Measurements from ENCODE around the gene GGT5.

The GGT5 gene

DNA sequence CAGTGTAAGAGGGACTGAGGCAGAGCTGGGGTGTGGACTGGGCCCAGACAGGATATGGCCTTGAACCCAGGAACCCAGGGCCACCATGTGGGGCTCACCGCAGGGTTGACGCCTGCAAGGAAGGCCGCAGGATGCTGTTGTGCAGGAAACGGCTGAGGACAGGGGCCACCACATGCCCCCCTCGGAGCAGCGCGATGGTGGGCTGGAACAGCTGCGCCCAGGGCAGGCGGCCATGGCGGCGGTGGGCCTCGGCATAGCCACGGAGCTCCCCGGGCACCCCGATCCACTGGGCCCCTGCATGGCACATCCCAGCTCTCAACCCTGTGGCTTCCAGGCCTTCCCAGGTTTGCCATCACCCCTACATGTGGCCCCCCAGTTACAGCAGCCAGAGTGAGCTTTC is 12.2 kb downstream of the GGT5 start:
- H3K27ac ChIP-seq (ENCODE audit: insufficient read depth in 1 of 2, low read depth in 1 of 2, low read length in 2 of 2, poor library complexity in 1 of 2, severe bottlenecking in 2 of 2), result no peak overlapping the region
- peaks cover 0 to 16% (median 0%) of the 10 kb centered on the region in 4 experiments for H3K36me3 ChIP-seq (ENCODE audit: control insufficient read depth in 4 of 4, insufficient read depth in 4 of 4, low read length in 3 of 4)
- H3K27me3 ChIP-seq (replicated peaks in 2 of 5; ENCODE audit: control insufficient read depth in 4 of 5, insufficient read depth in 5 of 5, low read length in 4 of 5), result no peaks in the 10 kb centered on the region
- WGBS (ENCODE audit: insufficient coverage), result 95% methylated on average over 11 of the region's 15 CpGs
- ChIA-PET POLR2A (no interaction called here), CTCF (interaction anchor here (0.9 to 4.2 kb wide), 7 partner anchors 12 to 75 kb away, joined by 3 to 40 read pairs (median 6); no protein-coding TSS in a partner anchor)
- no peaks in the 10 kb centered on the region for H3K9me3 ChIP-seq (ENCODE audit: control extremely low read depth in 1 of 5, control insufficient read depth in 4 of 5, insufficient read depth in 2 of 5, low read depth in 1 of 5, low read length in 4 of 5)
- peaks cover 0 to 8% (median 1%) of the 10 kb centered on the region in 4 experiments for H3K4me1 ChIP-seq (ENCODE audit: control extremely low read depth in 1 of 4, control insufficient read depth in 4 of 4, insufficient read depth in 4 of 4, low read length in 3 of 4)
- no peak for DNase-seq
- no peak overlapping the region for H3K4me3 ChIP-seq (ENCODE audit: control insufficient read depth in 1 of 7, extremely low read depth in 1 of 7, insufficient read depth in 4 of 7, low read depth in 2 of 7, low read length in 6 of 7)

DNA sequence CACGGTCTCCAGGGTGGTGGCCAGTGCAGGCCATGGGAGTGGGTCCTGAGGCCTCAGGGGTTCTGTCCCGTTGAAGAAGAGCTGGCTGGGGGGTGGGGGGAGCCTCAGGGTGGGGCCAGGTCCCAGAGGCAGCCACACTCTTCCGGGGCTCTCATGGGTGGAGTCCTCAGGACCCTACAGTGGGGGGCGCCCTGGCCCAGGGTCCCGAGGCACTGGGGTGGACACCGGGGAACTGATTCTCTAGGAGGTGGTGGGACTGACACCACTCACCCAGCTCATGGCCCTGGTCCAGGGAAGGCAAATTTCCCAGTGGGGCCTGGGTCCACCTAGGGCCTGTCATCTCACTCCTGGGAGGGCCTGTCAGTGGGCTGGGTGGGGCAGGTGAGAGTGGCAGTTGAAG is 12.8 kb downstream of the GGT5 start:
- Histone ChIP-seq H3K36me3 (ENCODE audit: control insufficient read depth in 4 of 4, insufficient read depth in 4 of 4, low read length in 3 of 4) (peaks cover 0 to 16% (median 0%) of the 10 kb centered on the region in 4 experiments), H3K9me3 (ENCODE audit: control extremely low read depth in 1 of 5, control insufficient read depth in 4 of 5, insufficient read depth in 2 of 5, low read depth in 1 of 5, low read length in 4 of 5) (no peaks in the 10 kb centered on the region), H3K4me1 (ENCODE audit: control extremely low read depth in 1 of 4, control insufficient read depth in 4 of 4, insufficient read depth in 4 of 4, low read length in 3 of 4) (peaks cover 0 to 8% (median 1%) of the 10 kb centered on the region in 4 experiments), H3K27me3 (replicated peaks in 2 of 5; ENCODE audit: control insufficient read depth in 4 of 5, insufficient read depth in 5 of 5, low read length in 4 of 5) (no peaks in the 10 kb centered on the region), H3K4me3 (ENCODE audit: control insufficient read depth in 1 of 7, extremely low read depth in 1 of 7, insufficient read depth in 4 of 7, low read depth in 2 of 7, low read length in 6 of 7) (no peak overlapping the region), H3K27ac (ENCODE audit: insufficient read depth in 1 of 2, low read depth in 1 of 2, low read length in 2 of 2, poor library complexity in 1 of 2, severe bottlenecking in 2 of 2) (no peak overlapping the region)
- whole genome bisulfite sequencing (ENCODE audit: insufficient coverage), result 100% methylated on average over 6 of the region's 6 CpGs
- POLR2A ChIA-PET, result no interaction called here
- CTCF ChIA-PET, result interaction anchor here (0.8 to 4.2 kb wide), 11 partner anchors 11 to 203 kb away, joined by 3 to 40 read pairs (median 5); no protein-coding TSS in a partner anchor
- DNase-seq, result no peak

DNA sequence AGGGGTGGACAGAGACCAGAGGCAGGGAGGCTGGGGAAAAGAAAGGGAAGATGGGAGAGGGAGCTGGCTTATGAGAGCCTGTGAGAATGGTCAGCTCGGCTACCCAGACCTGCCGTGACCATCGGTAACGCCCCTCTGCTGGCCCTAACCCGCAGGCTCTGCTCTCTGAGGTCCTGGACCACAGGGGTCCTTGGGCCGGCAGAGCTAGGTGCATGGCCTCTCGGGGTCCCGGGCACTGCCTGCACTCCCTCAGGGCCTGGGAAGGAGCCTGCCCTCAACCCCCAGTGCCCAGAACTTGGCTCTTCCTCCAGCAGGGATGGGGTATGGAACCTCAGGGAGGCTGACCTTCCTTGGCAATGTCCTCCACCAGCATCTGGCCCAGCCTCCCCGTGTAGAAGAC is 13.2 kb downstream of the GGT5 start:
- H3K9me3 ChIP-seq (ENCODE audit: control extremely low read depth in 1 of 5, control insufficient read depth in 4 of 5, insufficient read depth in 2 of 5, low read depth in 1 of 5, low read length in 4 of 5), result no peaks in the 10 kb centered on the region
- H3K4me3 ChIP-seq (ENCODE audit: control insufficient read depth in 1 of 7, extremely low read depth in 1 of 7, insufficient read depth in 4 of 7, low read depth in 2 of 7, low read length in 6 of 7), result no peak overlapping the region
- H3K27ac ChIP-seq (ENCODE audit: insufficient read depth in 1 of 2, low read depth in 1 of 2, low read length in 2 of 2, poor library complexity in 1 of 2, severe bottlenecking in 2 of 2), result no peak overlapping the region
- peaks cover 0 to 4% (median under 1%) of the 10 kb centered on the region in 4 experiments for H3K4me1 ChIP-seq (ENCODE audit: control extremely low read depth in 1 of 4, control insufficient read depth in 4 of 4, insufficient read depth in 4 of 4, low read length in 3 of 4)
- WGBS (ENCODE audit: insufficient coverage), result 98% methylated on average over 7 of the region's 9 CpGs
- no peaks in the 10 kb centered on the region for H3K27me3 ChIP-seq (replicated peaks in 2 of 5; ENCODE audit: control insufficient read depth in 4 of 5, insufficient read depth in 5 of 5, low read length in 4 of 5)
- DNase-seq, result no peak
- peaks cover 0 to 16% (median 0%) of the 10 kb centered on the region in 4 experiments for H3K36me3 ChIP-seq (ENCODE audit: control insufficient read depth in 4 of 4, insufficient read depth in 4 of 4, low read length in 3 of 4)
- CTCF ChIA-PET, result interaction anchor here (0.8 to 4.2 kb wide), 15 partner anchors 9 to 203 kb away, joined by 3 to 40 read pairs (median 5); partner anchors contain the start of gene GGT5
- POLR2A ChIA-PET, result no interaction called here

DNA sequence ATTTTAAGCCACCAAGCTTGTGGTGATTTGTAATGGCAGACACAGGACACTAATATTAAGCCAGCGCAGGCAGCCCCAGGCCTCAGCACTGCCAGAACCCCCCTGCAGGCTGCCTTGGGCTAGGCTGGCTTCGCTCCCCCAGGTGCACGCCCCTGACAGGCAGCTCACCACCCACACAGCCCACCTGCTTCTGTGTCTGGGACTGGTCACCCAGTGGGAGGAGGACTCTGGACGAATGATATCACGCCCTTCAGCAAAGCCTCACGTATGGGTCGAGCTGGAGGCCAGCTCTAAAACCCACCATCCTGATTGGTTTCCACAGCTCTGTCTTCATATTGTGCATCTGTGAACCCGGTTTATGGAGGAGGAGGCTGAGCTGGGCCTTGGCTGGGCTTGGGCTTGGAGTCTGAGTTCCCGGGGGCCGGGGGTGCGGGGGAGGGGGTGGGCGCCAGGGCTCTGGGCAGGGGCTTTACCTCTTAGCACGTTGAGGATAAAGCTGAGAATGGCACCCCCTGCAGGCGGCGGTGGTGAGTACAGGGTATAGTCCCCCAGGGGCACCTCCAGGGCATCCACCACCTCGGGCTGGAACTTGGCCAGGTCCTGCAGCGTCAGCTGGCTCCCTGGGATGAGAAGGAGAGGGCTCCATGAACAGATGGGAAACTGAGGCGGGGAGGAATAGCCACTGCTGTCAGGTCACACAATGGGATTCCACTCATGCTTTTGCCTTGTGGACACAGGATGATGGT is 13.8 kb downstream of the GGT5 start:
- 66% methylated on average over 11 of the region's 18 CpGs for WGBS (ENCODE audit: insufficient coverage)
- peak; percentile 39 to 70 (median 53) for DNase-seq
- CTCF ChIA-PET, result interaction anchor here (0.8 to 4.2 kb wide), 15 partner anchors 9 to 193 kb away, joined by 3 to 40 read pairs (median 5); partner anchors contain the start of gene GGT5
- POLR2A ChIA-PET, result no interaction called here
- Histone ChIP-seq H3K4me1 (ENCODE audit: control extremely low read depth in 1 of 4, control insufficient read depth in 4 of 4, insufficient read depth in 4 of 4, low read length in 3 of 4) (peaks cover 0 to under 1% (median 0%) of the 10 kb centered on the region in 4 experiments), H3K27me3 (replicated peaks in 2 of 5; ENCODE audit: control insufficient read depth in 4 of 5, insufficient read depth in 5 of 5, low read length in 4 of 5) (no peaks in the 10 kb centered on the region), H3K27ac (ENCODE audit: insufficient read depth in 1 of 2, low read depth in 1 of 2, low read length in 2 of 2, poor library complexity in 1 of 2, severe bottlenecking in 2 of 2) (no peak overlapping the region), H3K9me3 (ENCODE audit: control extremely low read depth in 1 of 5, control insufficient read depth in 4 of 5, insufficient read depth in 2 of 5, low read depth in 1 of 5, low read length in 4 of 5) (no peaks in the 10 kb centered on the region), H3K4me3 (ENCODE audit: control insufficient read depth in 1 of 7, extremely low read depth in 1 of 7, insufficient read depth in 4 of 7, low read depth in 2 of 7, low read length in 6 of 7) (no peak overlapping the region), H3K36me3 (ENCODE audit: control insufficient read depth in 4 of 4, insufficient read depth in 4 of 4, low read length in 3 of 4) (peaks cover 0 to 22% (median 0%) of the 10 kb centered on the region in 4 experiments)

DNA sequence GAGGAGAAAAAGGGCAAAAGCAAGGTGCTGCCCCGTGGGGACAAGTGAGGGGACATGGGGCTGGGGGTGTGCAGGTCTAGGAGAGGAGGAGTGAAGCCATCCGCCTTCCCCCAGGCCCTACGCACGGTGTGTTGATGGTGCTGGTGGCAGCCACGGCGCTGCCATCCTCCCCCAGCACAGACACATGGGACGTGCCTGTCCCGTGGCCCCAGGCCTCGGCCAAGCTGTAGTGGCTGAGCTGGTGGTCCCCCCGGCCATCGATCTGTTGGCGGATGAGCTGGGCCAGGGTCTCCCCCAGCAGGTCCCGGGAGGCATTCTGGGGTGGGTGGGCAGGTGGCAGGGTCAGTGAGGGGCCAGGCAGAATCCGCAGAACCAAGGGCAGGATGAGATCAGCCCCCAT is 18.9 kb downstream of the GGT5 start:
- no peak for DNase-seq
- no peak overlapping the region for H3K4me3 ChIP-seq (ENCODE audit: control insufficient read depth in 1 of 7, extremely low read depth in 1 of 7, insufficient read depth in 4 of 7, low read depth in 2 of 7, low read length in 6 of 7)
- H3K27me3 ChIP-seq (replicated peaks in 2 of 5; ENCODE audit: control insufficient read depth in 4 of 5, insufficient read depth in 5 of 5, low read length in 4 of 5), result no peaks in the 10 kb centered on the region
- ChIA-PET CTCF (interaction anchor here (1.5 to 2.4 kb wide), 2 partner anchors 14 to 27 kb away, joined by 6 to 7 read pairs; no protein-coding TSS in a partner anchor), POLR2A (no interaction called here)
- peaks cover 0 to 11% (median 10%) of the 10 kb centered on the region in 5 experiments for H3K9me3 ChIP-seq (ENCODE audit: control extremely low read depth in 1 of 5, control insufficient read depth in 4 of 5, insufficient read depth in 2 of 5, low read depth in 1 of 5, low read length in 4 of 5)
- no peaks in the 10 kb centered on the region for H3K4me1 ChIP-seq (ENCODE audit: control extremely low read depth in 1 of 4, control insufficient read depth in 4 of 4, insufficient read depth in 4 of 4, low read length in 3 of 4)
- H3K36me3 ChIP-seq (ENCODE audit: control insufficient read depth in 4 of 4, insufficient read depth in 4 of 4, low read length in 3 of 4), result peaks cover 0 to 41% (median 0%) of the 10 kb centered on the region in 4 experiments
- H3K27ac ChIP-seq (ENCODE audit: insufficient read depth in 1 of 2, low read depth in 1 of 2, low read length in 2 of 2, poor library complexity in 1 of 2, severe bottlenecking in 2 of 2), result no peak overlapping the region
- 100% methylated on average over 13 of the region's 14 CpGs for WGBS (ENCODE audit: insufficient coverage)

DNA sequence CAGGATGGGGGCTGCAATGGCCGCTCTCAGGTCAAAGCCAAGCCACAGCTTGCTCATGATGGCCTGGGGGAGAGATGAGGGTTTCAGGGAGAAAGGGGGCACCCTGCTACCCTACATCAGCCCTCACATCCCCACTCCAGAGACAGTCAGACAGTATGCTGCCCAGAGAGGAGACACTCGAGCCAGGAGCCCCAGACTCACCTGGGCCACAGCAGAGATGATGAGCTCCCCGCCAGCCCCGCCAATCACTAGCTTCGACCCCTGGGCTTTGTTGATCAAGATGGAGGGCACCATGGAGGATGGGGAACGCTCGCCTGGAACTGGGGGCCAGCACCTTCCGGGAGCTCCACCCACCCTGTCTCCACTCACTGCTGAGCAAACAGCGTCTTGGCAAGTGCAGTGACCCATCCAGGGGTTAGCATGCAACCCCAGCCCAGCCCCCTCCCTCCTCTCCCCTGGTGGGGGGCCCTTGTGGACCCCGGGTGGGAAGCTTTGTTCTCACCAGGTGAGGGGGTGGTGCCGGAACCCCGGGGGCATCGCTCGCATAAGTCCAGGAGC is 19.8 kb downstream of the GGT5 start:
- ChIA-PET CTCF (interaction anchor here (1.0 to 2.4 kb wide), 3 partner anchors 8 to 20 kb away, joined by 3 to 7 read pairs (median 3); partner anchors contain the start of gene GGT5), POLR2A (no interaction called here)
- no peaks in the 10 kb centered on the region for H3K27me3 ChIP-seq (replicated peaks in 2 of 5; ENCODE audit: control insufficient read depth in 4 of 5, insufficient read depth in 5 of 5, low read length in 4 of 5)
- H3K4me1 ChIP-seq (ENCODE audit: control extremely low read depth in 1 of 4, control insufficient read depth in 4 of 4, insufficient read depth in 4 of 4, low read length in 3 of 4), result no peaks in the 10 kb centered on the region
- peaks cover 0 to 38% (median 0%) of the 10 kb centered on the region in 4 experiments for H3K36me3 ChIP-seq (ENCODE audit: control insufficient read depth in 4 of 4, insufficient read depth in 4 of 4, low read length in 3 of 4)
- H3K27ac ChIP-seq (ENCODE audit: insufficient read depth in 1 of 2, low read depth in 1 of 2, low read length in 2 of 2, poor library complexity in 1 of 2, severe bottlenecking in 2 of 2), result no peak overlapping the region
- H3K9me3 ChIP-seq (ENCODE audit: control extremely low read depth in 1 of 5, control insufficient read depth in 4 of 5, insufficient read depth in 2 of 5, low read depth in 1 of 5, low read length in 4 of 5), result peaks cover 0 to 11% (median 10%) of the 10 kb centered on the region in 5 experiments
- WGBS (ENCODE audit: insufficient coverage), result 96% methylated on average over 11 of the region's 14 CpGs
- no peak for DNase-seq
- H3K4me3 ChIP-seq (ENCODE audit: control insufficient read depth in 1 of 7, extremely low read depth in 1 of 7, insufficient read depth in 4 of 7, low read depth in 2 of 7, low read length in 6 of 7), result no peak overlapping the region

DNA sequence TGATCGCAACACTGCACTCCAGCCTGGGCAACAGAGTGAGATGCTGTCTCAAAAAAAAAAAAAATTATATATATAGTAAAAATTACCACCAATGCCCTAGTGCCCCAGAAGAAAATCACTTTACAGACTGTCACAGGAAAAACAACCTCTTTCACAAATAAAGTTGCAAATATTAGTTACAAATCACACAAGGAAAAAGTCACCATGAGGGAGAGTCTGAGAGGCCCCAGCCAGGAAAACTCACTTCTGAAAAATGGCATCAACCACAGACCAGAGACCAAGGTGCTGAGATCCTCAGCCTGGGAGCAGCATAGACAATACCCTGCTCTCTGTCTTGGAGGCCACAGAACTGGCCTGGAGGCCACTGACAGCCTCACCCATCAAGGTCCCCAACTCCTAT is 20.4 kb downstream of the GGT5 start:
- POLR2A ChIA-PET, result no interaction called here
- Histone ChIP-seq H3K36me3 (ENCODE audit: control insufficient read depth in 4 of 4, insufficient read depth in 4 of 4, low read length in 3 of 4) (peaks cover 0 to 44% (median 0%) of the 10 kb centered on the region in 4 experiments), H3K4me3 (ENCODE audit: control insufficient read depth in 1 of 7, extremely low read depth in 1 of 7, insufficient read depth in 4 of 7, low read depth in 2 of 7, low read length in 6 of 7) (no peak overlapping the region), H3K9me3 (ENCODE audit: control extremely low read depth in 1 of 5, control insufficient read depth in 4 of 5, insufficient read depth in 2 of 5, low read depth in 1 of 5, low read length in 4 of 5) (peaks cover 0 to 11% (median 10%) of the 10 kb centered on the region in 5 experiments), H3K4me1 (ENCODE audit: control extremely low read depth in 1 of 4, control insufficient read depth in 4 of 4, insufficient read depth in 4 of 4, low read length in 3 of 4) (no peaks in the 10 kb centered on the region), H3K27me3 (replicated peaks in 2 of 5; ENCODE audit: control insufficient read depth in 4 of 5, insufficient read depth in 5 of 5, low read length in 4 of 5) (no peaks in the 10 kb centered on the region), H3K27ac (ENCODE audit: insufficient read depth in 1 of 2, low read depth in 1 of 2, low read length in 2 of 2, poor library complexity in 1 of 2, severe bottlenecking in 2 of 2) (no peak overlapping the region)
- no peak for DNase-seq
- WGBS (ENCODE audit: insufficient coverage), result no CpG with 5 or more reads among the region's 1 CpG
- CTCF ChIA-PET, result interaction anchor here (0.6 to 2.4 kb wide), 4 partner anchors 8 to 22 kb away, joined by 3 to 7 read pairs (median 3); partner anchors contain the start of gene GGT5

Measured in common myeloid progenitor, CD34-positive (primary cell).